HCT116 (cell line): ENCODE results near the gene CEP41.

ENCODE experiments used
- EZH2 ChIP-seq: fragments of 200-600 bp; sonication (generic); IDR thresholded peaks from 2 replicates; pipeline ENCODE4 v1.6.1; 2017; ENCODE audit warnings: antibody characterized with exemption, mixed run types
- POLR2A ChIP-seq: IDR thresholded peaks from 2 replicates; pipeline ENCODE4 v1.7.0; 2011; ENCODE audit warnings: borderline replicate concordance; ENCODE audit not compliant: insufficient read depth, insufficient read length; ENCODE audit errors: extremely low read depth
- TF ChIP-seq, protein P1 (sequence below), 3 experiments: fragments of 200-600 bp in 1 of 3; sonication (generic) in 1 of 3; IDR thresholded peaks in 2 of 3; conservative IDR thresholded peaks in 1 of 3; 2 replicates each; pipeline ENCODE4 v1.5.1; 2012 to 2017; ENCODE audit warnings: low read depth in 2 of 3, low read length in 2 of 3, antibody characterized with exemption in 1 of 3, borderline replicate concordance in 1 of 3, control low read depth in 1 of 3, mild to moderate bottlenecking in 1 of 3, mixed read lengths in 1 of 3, mixed run types in 1 of 3, moderate library complexity in 1 of 3; ENCODE audit not compliant: insufficient read depth in 1 of 3

- TF ChIP-seq, protein P1, sequence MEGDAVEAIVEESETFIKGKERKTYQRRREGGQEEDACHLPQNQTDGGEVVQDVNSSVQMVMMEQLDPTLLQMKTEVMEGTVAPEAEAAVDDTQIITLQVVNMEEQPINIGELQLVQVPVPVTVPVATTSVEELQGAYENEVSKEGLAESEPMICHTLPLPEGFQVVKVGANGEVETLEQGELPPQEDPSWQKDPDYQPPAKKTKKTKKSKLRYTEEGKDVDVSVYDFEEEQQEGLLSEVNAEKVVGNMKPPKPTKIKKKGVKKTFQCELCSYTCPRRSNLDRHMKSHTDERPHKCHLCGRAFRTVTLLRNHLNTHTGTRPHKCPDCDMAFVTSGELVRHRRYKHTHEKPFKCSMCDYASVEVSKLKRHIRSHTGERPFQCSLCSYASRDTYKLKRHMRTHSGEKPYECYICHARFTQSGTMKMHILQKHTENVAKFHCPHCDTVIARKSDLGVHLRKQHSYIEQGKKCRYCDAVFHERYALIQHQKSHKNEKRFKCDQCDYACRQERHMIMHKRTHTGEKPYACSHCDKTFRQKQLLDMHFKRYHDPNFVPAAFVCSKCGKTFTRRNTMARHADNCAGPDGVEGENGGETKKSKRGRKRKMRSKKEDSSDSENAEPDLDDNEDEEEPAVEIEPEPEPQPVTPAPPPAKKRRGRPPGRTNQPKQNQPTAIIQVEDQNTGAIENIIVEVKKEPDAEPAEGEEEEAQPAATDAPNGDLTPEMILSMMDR (IDR thresholded peaks at IDR 0.05 in 2 of 3, conservative IDR thresholded peaks at IDR 0.05 in 1 of 3; ENCODE audit: borderline replicate concordance in 1 of 3, insufficient read depth in 1 of 3, low read depth in 2 of 3, low read length in 2 of 3) = no peak
- TF ChIP-seq EZH2 (no peak), POLR2A (no peak)
Measured at GRCh38 chr7:130405003-130405402, 35.8 kb downstream of the CEP41 start.
